SK-N-SH treated with all-trans-retinoic acid at 6 μM for 48 hours (cell line): ENCODE results near the gene ZNF148.

Experiments
- BACH2 ChIP-seq: fragments of 250-450 bp; sonication (Bioruptor Pico); IDR thresholded peaks from 2 replicates; pipeline ENCODE4 v1.9.0; 2021; ENCODE audit warnings: mild to moderate bottlenecking, borderline replicate concordance
- PATZ1 ChIP-seq: fragments of 250-450 bp; sonication (Bioruptor Pico); IDR thresholded peaks from 2 replicates; pipeline ENCODE4 v1.8.0; 2020; ENCODE audit warnings: mild to moderate bottlenecking, moderate library complexity, borderline replicate concordance
- RARB ChIP-seq: fragments of 250-450 bp; sonication (Bioruptor Pico); IDR thresholded peaks from 2 replicates; pipeline ENCODE4 v1.8.0; 2021; ENCODE audit warnings: mild to moderate bottlenecking, moderate library complexity
- SNAI2 ChIP-seq: fragments of 250-450 bp; sonication (Bioruptor Pico); IDR thresholded peaks from 2 replicates; pipeline ENCODE4 v1.5.0; 2020; ENCODE audit warnings: mild to moderate bottlenecking, moderate library complexity
- TCF4 ChIP-seq: fragments of 250-450 bp; sonication (Bioruptor Pico); IDR thresholded peaks from 2 replicates; pipeline ENCODE4 v1.8.0; 2021; ENCODE audit warnings: mild to moderate bottlenecking, moderate library complexity, borderline replicate concordance
- TF ChIP-seq, protein P1 (sequence below): fragments of 250-450 bp; sonication (Bioruptor Pico); IDR thresholded peaks from 2 replicates; pipeline ENCODE4 v1.8.0; 2021; ENCODE audit warnings: low read depth, mild to moderate bottlenecking, moderate library complexity, borderline replicate concordance

DNA sequence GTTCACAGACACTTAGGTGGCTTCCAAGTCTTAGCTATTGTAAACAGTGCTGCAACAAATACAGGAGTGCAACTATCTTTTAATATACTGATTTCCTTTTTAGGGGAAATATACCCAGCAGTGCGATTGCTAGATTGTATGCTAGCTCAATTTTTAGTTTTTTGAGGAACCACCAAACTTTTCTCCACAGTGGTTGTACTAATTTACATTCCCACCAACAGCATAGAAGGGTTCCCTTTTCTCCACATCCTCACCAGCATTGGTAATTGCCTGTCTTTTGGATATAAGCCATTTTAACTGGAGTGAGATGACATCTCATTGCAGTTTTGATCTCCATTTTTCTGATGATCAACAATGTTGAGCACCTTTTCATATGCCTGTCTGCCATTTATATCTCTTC lies 58.9 kb downstream of the ZNF148 start:
- TF ChIP-seq SNAI2 (CRISPR knock-in tag) (no peak), PATZ1 (no peak), BACH2 (no peak), RARB (no peak), TCF4 (no peak)
- TF ChIP-seq, protein P1, sequence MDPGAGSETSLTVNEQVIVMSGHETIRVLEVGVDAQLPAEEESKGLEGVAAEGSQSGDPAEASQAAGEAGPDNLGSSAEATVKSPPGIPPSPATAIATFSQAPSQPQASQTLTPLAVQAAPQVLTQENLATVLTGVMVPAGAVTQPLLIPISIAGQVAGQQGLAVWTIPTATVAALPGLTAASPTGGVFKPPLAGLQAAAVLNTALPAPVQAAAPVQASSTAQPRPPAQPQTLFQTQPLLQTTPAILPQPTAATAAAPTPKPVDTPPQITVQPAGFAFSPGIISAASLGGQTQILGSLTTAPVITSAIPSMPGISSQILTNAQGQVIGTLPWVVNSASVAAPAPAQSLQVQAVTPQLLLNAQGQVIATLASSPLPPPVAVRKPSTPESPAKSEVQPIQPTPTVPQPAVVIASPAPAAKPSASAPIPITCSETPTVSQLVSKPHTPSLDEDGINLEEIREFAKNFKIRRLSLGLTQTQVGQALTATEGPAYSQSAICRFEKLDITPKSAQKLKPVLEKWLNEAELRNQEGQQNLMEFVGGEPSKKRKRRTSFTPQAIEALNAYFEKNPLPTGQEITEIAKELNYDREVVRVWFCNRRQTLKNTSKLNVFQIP: no peak
